ENCODE data around the gene TRIM37.
"Not testable (repeated sequence)": the region's sequence is repeated elsewhere in the genome, so short reads cannot be mapped to it uniquely, and the experiment has no call there.

TRIM37 gene

GRCh38 chr17:59108400-59109102 lies 1.9 kb upstream of the TRIM37 start:
- no peak for DNase-seq

- DNase-seq, result no peak
Observed at GRCh38 chr17:59107306-59107670, 608 bp upstream of the TRIM37 start.

GRCh38 chr17:59105852-59106462 lies 723 bp downstream of the TRIM37 start:
- DNase-seq, result peak; percentile 75

- no peak for DNase-seq
Observed at GRCh38 chr17:59101178-59101577, 5.5 kb downstream of the TRIM37 start.

GRCh38 chr17:59097876-59098275 lies 8.8 kb downstream of the TRIM37 start:
- no peak for DNase-seq

- DNase-seq, result no peak
Observed at GRCh38 chr17:59094861-59095530, 11.7 kb downstream of the TRIM37 start.

GRCh38 chr17:59093702-59094231 lies 12.9 kb downstream of the TRIM37 start:
- no peak for DNase-seq

GRCh38 chr17:59093145-59093701 lies 13.5 kb downstream of the TRIM37 start:
- DNase-seq, result no peak

- not testable (repeated sequence) for DNase-seq
Observed at GRCh38 chr17:59090593-59090992, 16.1 kb downstream of the TRIM37 start.

GRCh38 chr17:59084154-59084553 lies 22.5 kb downstream of the TRIM37 start:
- no peak for DNase-seq

- no peak for DNase-seq
Observed at GRCh38 chr17:59074494-59074893, 32.2 kb downstream of the TRIM37 start.

- no peak for DNase-seq
Observed at GRCh38 chr17:59073972-59074371, 32.7 kb downstream of the TRIM37 start.

- DNase-seq, result no peak
Observed at GRCh38 chr17:59069856-59070255, 36.8 kb downstream of the TRIM37 start.

- no peak for DNase-seq
Observed at GRCh38 chr17:59067756-59068155, 38.9 kb downstream of the TRIM37 start.

GRCh38 chr17:59067340-59067739 lies 39.3 kb downstream of the TRIM37 start:
- DNase-seq, result no peak

GRCh38 chr17:59062509-59062908 lies 44.2 kb downstream of the TRIM37 start:
- DNase-seq, result no peak

- DNase-seq, result no peak
Observed at GRCh38 chr17:59056857-59057256, 49.8 kb downstream of the TRIM37 start.

- DNase-seq, result no peak
Observed at GRCh38 chr17:59049798-59050197, 56.9 kb downstream of the TRIM37 start.

- DNase-seq, result no peak
Observed at GRCh38 chr17:59047616-59048015, 59.1 kb downstream of the TRIM37 start.

- no peak for DNase-seq
Observed at GRCh38 chr17:59046192-59046591, 60.5 kb downstream of the TRIM37 start.

- DNase-seq, result no peak
Observed at GRCh38 chr17:59038734-59039133, 67.9 kb downstream of the TRIM37 start.

- DNase-seq, result no peak
Observed at GRCh38 chr17:59037960-59038359, 68.7 kb downstream of the TRIM37 start.

GRCh38 chr17:59030811-59031210 lies 75.9 kb downstream of the TRIM37 start:
- DNase-seq, result no peak

GRCh38 chr17:59028328-59028727 lies 78.4 kb downstream of the TRIM37 start:
- no peak for DNase-seq

Data from activated T-cell treated with anti-CD3 and anti-CD28 coated beads, Interleukin-2, amount 50 U/mL, for 1 hour (primary cell).